H1 (cell line): ENCODE results near the gene NDUFAF8. TPM values are rescaled to one million over a fixed set of nuclear protein-coding genes. Genes with fewer than 3 reads are reported as not detected.

Experiments used
- BACH1 ChIP-seq: IDR thresholded peaks from 2 replicates; pipeline ENCODE4 v1.6.1; 2012; ENCODE audit warnings: low read length, improper control_type of control experiment
- CHD7 ChIP-seq: fragments of 300-600 bp; sonication (generic); IDR thresholded peaks from 2 replicates; pipeline ENCODE4 v1.7.1; 2012; ENCODE audit warnings: low read length, moderate library complexity, mild to moderate bottlenecking, inconsistent platforms; ENCODE audit not compliant: insufficient replicate concordance
- CTBP2 ChIP-seq: IDR thresholded peaks from 2 replicates; pipeline ENCODE4 v1.7.0; 2011; ENCODE audit warnings: borderline replicate concordance, mild to moderate bottlenecking, moderate library complexity, mixed read lengths, low read length; ENCODE audit not compliant: insufficient read depth, insufficient read length
- FOSL1 ChIP-seq: IDR thresholded peaks from 2 replicates; pipeline ENCODE4 v1.6.1; 2011; ENCODE audit warnings: mild to moderate bottlenecking, low read depth, low read length, moderate library complexity; ENCODE audit not compliant: insufficient read depth
- HDAC2 ChIP-seq, 2 experiments: fragments of 300-600 bp in 1 of 2; sonication (generic) in 1 of 2; IDR thresholded peaks; 2 replicates each; pipeline ENCODE4 v1.6.1; 2011 to 2012; ENCODE audit warnings: low read depth in 2 of 2, low read length in 2 of 2, mild to moderate bottlenecking in 2 of 2, moderate library complexity in 2 of 2, borderline replicate concordance in 1 of 2, inconsistent platforms in 1 of 2
- RAD21 ChIP-seq, 2 experiments: IDR thresholded peaks in 1 of 2; conservative IDR thresholded peaks in 1 of 2; 2 replicates each; pipeline ENCODE4 v1.6.1; 2011; ENCODE audit warnings: low read depth in 2 of 2, low read length in 2 of 2, improper control_type of control experiment in 1 of 2, inconsistent platforms in 1 of 2, mild to moderate bottlenecking in 1 of 2, moderate library complexity in 1 of 2
- SRF ChIP-seq: IDR thresholded peaks from 2 replicates; pipeline ENCODE4 v1.6.1; 2011; ENCODE audit warnings: mild to moderate bottlenecking, low read depth, low read length, moderate library complexity
- TAF1 ChIP-seq: IDR thresholded peaks from 2 replicates; pipeline ENCODE4 v1.6.1; 2011; ENCODE audit warnings: mild to moderate bottlenecking, low read depth, low read length
- polyA plus RNA-seq, 7 experiments: library from polyadenylated mRNA; depleted of rRNA in 3 of 7; stranded (reverse) in 5 of 7; unstranded in 2 of 7; fragments of >200 nt in 5 of 7; fragments of 200-250 nt in 2 of 7; gene quantifications; 1 replicate in 5 of 7; 2 replicates in 1 of 7; 4 replicates in 1 of 7; pipeline versions ENCODE4 v1.2.1 to v1.2.3, GENCODE V29; 2011 to 2013; ENCODE audit warnings: missing spikeins in 2 of 7, mixed read lengths in 2 of 7
- total RNA-seq: library from RNA; stranded (reverse); fragmentation: NEBNext Ultra II Directional; extraction: Animal tissue kit (Norgen Biotek cat#: 25700); gene quantifications from 2 replicates; pipeline ENCODE4 v1.2.1, GENCODE V29; 2021

Gene NDUFAF8
- total and polyA plus RNA-seq, 2 of the 8 experiments (the other 6 are each of a cell fraction or from before 2014, with no cell fraction given) = 48.9 to 91.1 TPM

GRCh38 chr17:81233316-81233715 lies 5.8 kb upstream of the NDUFAF8 start (continued):
- TF ChIP-seq CHD7 (no peak), FOSL1 (no peak), SRF (no peak), HDAC2 (IDR thresholded peaks at IDR 0.05; ENCODE audit: borderline replicate concordance in 1 of 2, low read depth in 2 of 2, low read length in 2 of 2) (no peak), CTBP2 (no peak), RAD21 (IDR thresholded peaks at IDR 0.05 in 1 of 2, conservative IDR thresholded peaks at IDR 0.05 in 1 of 2; ENCODE audit: low read depth in 2 of 2, low read length in 2 of 2) (no peak), TAF1 (no peak), BACH1 (no peak)
